CD4-positive, alpha-beta T cell (primary cell): Measurements from ENCODE around the gene WFDC8. TPM values are rescaled to one million over a fixed set of nuclear protein-coding genes. Genes with fewer than 3 reads are reported as not detected.

ENCODE experiments used
- ATAC-seq: fragments of 200-7000 bp; cut with Tn5 transposase; one replicate; pipeline ENCODE4 v1.10.0; 2022; ENCODE audit warnings: mild to moderate bottlenecking; ENCODE audit not compliant: poor library complexity
- CTCF ChIA-PET: fragments of 350-600 bp; sonication (Branson Sonifier 250); formaldehyde crosslinking; loops from one replicate; lab custom pipeline; 2021; ENCODE audit warnings: antibody characterized with exemption, inconsistent platforms; lab: Charles Lee
- POLR2A ChIA-PET: fragments of 350-600 bp; sonication (Branson Sonifier 250); formaldehyde crosslinking; loops from one replicate; lab custom pipeline; 2021; ENCODE audit warnings: antibody characterized with exemption, inconsistent platforms; lab: Charles Lee
- DNase-seq, 14 experiments: peaks; one replicate each; pipeline ENCODE4 v3.0.0-alpha.2; 2013 to 2020; ENCODE audit warnings: mixed read lengths in 2 of 14
- H3K27ac ChIP-seq, 2 donors: one replicate each; pipeline versions ENCODE4 v1.5.1 to v1.7.0; 2013; ENCODE audit warnings: low read length in 2 of 2, low read depth in 1 of 2, mild to moderate bottlenecking in 1 of 2
- H3K27me3 ChIP-seq, 2 experiments: 1 replicate in 1 of 2; 2 replicates in 1 of 2; pipeline versions ENCODE4 v1.6.1 to v1.7.0; 2013; ENCODE audit warnings: low read length in 2 of 2, control low read depth in 1 of 2, mild to moderate bottlenecking in 1 of 2, moderate library complexity in 1 of 2; ENCODE audit not compliant: insufficient read depth in 2 of 2, control insufficient read depth in 1 of 2
- H3K36me3 ChIP-seq: one replicate; pipeline ENCODE4 v1.6.1; 2013; ENCODE audit warnings: low read length, control low read depth; ENCODE audit not compliant: insufficient read depth
- H3K4me1 ChIP-seq: one replicate; pipeline ENCODE4 v1.6.1; 2013; ENCODE audit warnings: low read length, control low read depth; ENCODE audit not compliant: insufficient read depth
- H3K4me3 ChIP-seq: one replicate; pipeline ENCODE4 v1.5.1; 2013; ENCODE audit warnings: mild to moderate bottlenecking, low read length, moderate library complexity
- H3K9me3 ChIP-seq, 2 experiments: 1 replicate in 1 of 2; 2 replicates in 1 of 2; pipeline versions ENCODE4 v1.6.1 to v1.7.0; 2013; ENCODE audit warnings: low read length in 2 of 2, mild to moderate bottlenecking in 2 of 2, control low read depth in 1 of 2, moderate library complexity in 1 of 2; ENCODE audit not compliant: control insufficient read depth in 1 of 2, insufficient read depth in 1 of 2
- H3K27ac Mint-ChIP-seq: one replicate; pipeline ENCODE4 v1.8.0; 2020; ENCODE audit warnings: mixed read lengths
- H3K27me3 Mint-ChIP-seq: one replicate; pipeline ENCODE4 v1.8.0; 2021; ENCODE audit warnings: mixed read lengths
- H3K36me3 Mint-ChIP-seq: one replicate; pipeline ENCODE4 v1.8.0; 2021; ENCODE audit warnings: low read depth, mixed read lengths
- H3K4me1 Mint-ChIP-seq: one replicate; pipeline ENCODE4 v1.8.0; 2021; ENCODE audit warnings: low read depth, mixed read lengths
- H3K4me3 Mint-ChIP-seq: one replicate; pipeline ENCODE4 v1.8.0; 2020; ENCODE audit warnings: mild to moderate bottlenecking, mixed read lengths
- H3K9me3 Mint-ChIP-seq: one replicate; pipeline ENCODE4 v1.8.0; 2020; ENCODE audit warnings: mixed read lengths
- intact Hi-C, 2 experiments: fragments of 100-400 bp; cut with DNase I in 1 of 2; cut with micrococcal nuclease in 1 of 2; formaldehyde crosslinking; loops; one replicate each; pipeline versions ENCODE4 v1.15.1 to v1.9.0; 2023 to 2025; cut with DNase I, micrococcal nuclease
- total RNA-seq, 174 experiments: library from RNA in 2 of 174; stranded (reverse) in 2 of 174; gene quantifications; one replicate each; pipeline ENCODE4 v1.2.3 and lab custom pipeline; 2021 to 2026
- TF ChIP-seq, protein P1 (sequence below): fragments of 200-600 bp; IDR thresholded peaks from one replicate; pipeline ENCODE4 v1.8.0; 2022; ENCODE audit warnings: antibody characterized with exemption, mild to moderate bottlenecking

Gene WFDC8
- total RNA-seq, 2 experiments from 2014 or later: not detected

GRCh38 chr20:45617591-45617990 lies 38.5 kb upstream of the WFDC8 start:
- CTCF ChIA-PET: no interaction called here
- H3K27me3 Mint-ChIP-seq: no peaks in the 10 kb centered on the region
- H3K9me3 Mint-ChIP-seq: no peaks in the 10 kb centered on the region
- H3K4me1 Mint-ChIP-seq: no peaks in the 10 kb centered on the region
- TF ChIP-seq, protein P1, sequence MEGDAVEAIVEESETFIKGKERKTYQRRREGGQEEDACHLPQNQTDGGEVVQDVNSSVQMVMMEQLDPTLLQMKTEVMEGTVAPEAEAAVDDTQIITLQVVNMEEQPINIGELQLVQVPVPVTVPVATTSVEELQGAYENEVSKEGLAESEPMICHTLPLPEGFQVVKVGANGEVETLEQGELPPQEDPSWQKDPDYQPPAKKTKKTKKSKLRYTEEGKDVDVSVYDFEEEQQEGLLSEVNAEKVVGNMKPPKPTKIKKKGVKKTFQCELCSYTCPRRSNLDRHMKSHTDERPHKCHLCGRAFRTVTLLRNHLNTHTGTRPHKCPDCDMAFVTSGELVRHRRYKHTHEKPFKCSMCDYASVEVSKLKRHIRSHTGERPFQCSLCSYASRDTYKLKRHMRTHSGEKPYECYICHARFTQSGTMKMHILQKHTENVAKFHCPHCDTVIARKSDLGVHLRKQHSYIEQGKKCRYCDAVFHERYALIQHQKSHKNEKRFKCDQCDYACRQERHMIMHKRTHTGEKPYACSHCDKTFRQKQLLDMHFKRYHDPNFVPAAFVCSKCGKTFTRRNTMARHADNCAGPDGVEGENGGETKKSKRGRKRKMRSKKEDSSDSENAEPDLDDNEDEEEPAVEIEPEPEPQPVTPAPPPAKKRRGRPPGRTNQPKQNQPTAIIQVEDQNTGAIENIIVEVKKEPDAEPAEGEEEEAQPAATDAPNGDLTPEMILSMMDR: no peak
- ATAC-seq (no peak), DNase-seq (no peak)
- intact Hi-C loops: loop anchor here in 1 of 2 experiments (2.0 kb wide), 1 partner anchor 19 kb away; no protein-coding TSS in a partner anchor
- Histone ChIP-seq H3K9me3 (no peaks in the 10 kb centered on the region), H3K36me3 (no peaks in the 10 kb centered on the region), H3K4me1 (no peaks in the 10 kb centered on the region), H3K27me3 (peaks cover 0 to 7% of the 10 kb centered on the region in 2 experiments), H3K27ac (no peak overlapping the region), H3K4me3 (no peak overlapping the region)
- POLR2A ChIA-PET: no interaction called here
- no peak overlapping the region for H3K4me3 Mint-ChIP-seq
- H3K27ac Mint-ChIP-seq: no peak overlapping the region
- H3K36me3 Mint-ChIP-seq: no peaks in the 10 kb centered on the region

- no peaks in the 10 kb centered on the region for H3K4me1 Mint-ChIP-seq
- Histone ChIP-seq H3K9me3 (peaks cover 2 to 3% of the 10 kb centered on the region in 2 experiments), H3K4me1 (no peaks in the 10 kb centered on the region), H3K4me3 (no peak overlapping the region), H3K27ac (no peak overlapping the region), H3K27me3 (peaks cover 0 to 7% of the 10 kb centered on the region in 2 experiments), H3K36me3 (no peaks in the 10 kb centered on the region)
- intact Hi-C loops: no loop called here
- peaks cover 20% of the 10 kb centered on the region for H3K27me3 Mint-ChIP-seq
- no peaks in the 10 kb centered on the region for H3K36me3 Mint-ChIP-seq
- no peak for ATAC-seq
- DNase-seq: no peak
- TF ChIP-seq, protein P1: no peak
- CTCF ChIA-PET: no interaction called here
- no peaks in the 10 kb centered on the region for H3K9me3 Mint-ChIP-seq
- H3K4me3 Mint-ChIP-seq: no peak overlapping the region
- H3K27ac Mint-ChIP-seq: no peak overlapping the region
- POLR2A ChIA-PET: no interaction called here
These were observed 33.2 kb upstream of the WFDC8 start for GRCh38 chr20:45612314-45612713.

DNA sequence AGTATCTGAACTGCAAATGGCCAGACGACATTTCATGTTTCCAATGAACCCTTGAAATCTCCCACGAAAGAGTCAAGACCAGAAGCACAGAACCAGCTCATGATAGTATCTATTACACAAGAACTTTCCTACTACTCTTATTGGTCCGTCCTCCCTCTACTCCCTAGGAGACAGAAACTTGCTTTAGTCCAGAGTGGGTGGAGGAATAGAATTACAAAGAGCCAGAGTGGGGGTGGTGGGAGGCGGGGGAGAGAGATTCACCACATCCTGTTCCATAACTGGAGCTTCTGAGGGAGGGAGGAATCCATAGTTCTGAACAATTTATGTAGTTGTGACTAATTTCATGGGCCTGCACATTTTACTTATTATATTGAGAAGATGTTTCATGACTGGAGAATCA lies 32.0 kb upstream of the WFDC8 start:
- H3K9me3 Mint-ChIP-seq: no peaks in the 10 kb centered on the region
- ChIA-PET POLR2A (no interaction called here), CTCF (no interaction called here)
- ATAC-seq (no peak), DNase-seq (no peak)
- peaks cover 25% of the 10 kb centered on the region for H3K27me3 Mint-ChIP-seq
- no peaks in the 10 kb centered on the region for H3K36me3 Mint-ChIP-seq
- peaks cover 0 to 7% of the 10 kb centered on the region in 2 experiments for H3K27me3 ChIP-seq
- H3K9me3 ChIP-seq: peaks cover 7 to 8% of the 10 kb centered on the region in 2 experiments
- no peak overlapping the region for H3K27ac ChIP-seq
- intact Hi-C loops: no loop called here
- H3K4me3 Mint-ChIP-seq: no peak overlapping the region
- TF ChIP-seq, protein P1: no peak
- H3K4me1 ChIP-seq: no peaks in the 10 kb centered on the region
- no peak overlapping the region for H3K27ac Mint-ChIP-seq
- no peaks in the 10 kb centered on the region for H3K36me3 ChIP-seq
- H3K4me3 ChIP-seq: no peak overlapping the region
- H3K4me1 Mint-ChIP-seq: peaks cover 3% of the 10 kb centered on the region
